SK-N-SH treated with all-trans-retinoic acid at 6 μM for 48 hours (cell line): ENCODE results near the gene MXD4.

ENCODE experiments used
- ARNTL ChIP-seq: fragments of 450-650 bp; formaldehyde crosslinking; IDR thresholded peaks from 2 replicates; pipeline ENCODE4 v1.5.0; 2020; ENCODE audit warnings: low read depth, mild to moderate bottlenecking, moderate library complexity, borderline replicate concordance
- CREB5 ChIP-seq: fragments of 250-450 bp; sonication (Bioruptor Pico); IDR thresholded peaks from 2 replicates; pipeline ENCODE4 v1.5.1; 2020; ENCODE audit warnings: low read depth, mild to moderate bottlenecking, moderate library complexity
- PATZ1 ChIP-seq: fragments of 250-450 bp; sonication (Bioruptor Pico); IDR thresholded peaks from 2 replicates; pipeline ENCODE4 v1.8.0; 2020; ENCODE audit warnings: mild to moderate bottlenecking, moderate library complexity, borderline replicate concordance
- POU6F1 ChIP-seq: fragments of 250-450 bp; sonication (Bioruptor Pico); IDR thresholded peaks from 2 replicates; pipeline ENCODE4 v1.8.0; 2021; ENCODE audit warnings: low read depth, mild to moderate bottlenecking, moderate library complexity, borderline replicate concordance
- RARB ChIP-seq: fragments of 250-450 bp; sonication (Bioruptor Pico); IDR thresholded peaks from 2 replicates; pipeline ENCODE4 v1.8.0; 2021; ENCODE audit warnings: mild to moderate bottlenecking, moderate library complexity
- TOX ChIP-seq: fragments of 250-450 bp; sonication (Bioruptor Pico); IDR thresholded peaks from 2 replicates; pipeline ENCODE4 v1.8.0; 2021; ENCODE audit warnings: mild to moderate bottlenecking, moderate library complexity, borderline replicate concordance
- ZFP30 ChIP-seq: fragments of 450-650 bp; formaldehyde crosslinking; IDR thresholded peaks from 2 replicates; pipeline ENCODE4 v1.5.0; 2022; ENCODE audit warnings: mild to moderate bottlenecking, moderate library complexity

GRCh38 chr4:2261853-2262144, at the start of gene MXD4:
- TF ChIP-seq ARNTL (CRISPR knock-in tag) (no peak), ZFP30 (CRISPR knock-in tag) (no peak), PATZ1 (CRISPR knock-in tag) (no peak), RARB (CRISPR knock-in tag) (no peak), TOX (CRISPR knock-in tag) (no peak), POU6F1 (no peak), CREB5 (no peak)
